NCI-H1048 (cell line): ENCODE measurements around the gene PTPDC1.

ENCODE experiments used
- DNase-seq: peaks from one replicate; lab custom pipeline; 2025; lab: John Stamatoyannopoulos, UW

Gene PTPDC1

DNA sequence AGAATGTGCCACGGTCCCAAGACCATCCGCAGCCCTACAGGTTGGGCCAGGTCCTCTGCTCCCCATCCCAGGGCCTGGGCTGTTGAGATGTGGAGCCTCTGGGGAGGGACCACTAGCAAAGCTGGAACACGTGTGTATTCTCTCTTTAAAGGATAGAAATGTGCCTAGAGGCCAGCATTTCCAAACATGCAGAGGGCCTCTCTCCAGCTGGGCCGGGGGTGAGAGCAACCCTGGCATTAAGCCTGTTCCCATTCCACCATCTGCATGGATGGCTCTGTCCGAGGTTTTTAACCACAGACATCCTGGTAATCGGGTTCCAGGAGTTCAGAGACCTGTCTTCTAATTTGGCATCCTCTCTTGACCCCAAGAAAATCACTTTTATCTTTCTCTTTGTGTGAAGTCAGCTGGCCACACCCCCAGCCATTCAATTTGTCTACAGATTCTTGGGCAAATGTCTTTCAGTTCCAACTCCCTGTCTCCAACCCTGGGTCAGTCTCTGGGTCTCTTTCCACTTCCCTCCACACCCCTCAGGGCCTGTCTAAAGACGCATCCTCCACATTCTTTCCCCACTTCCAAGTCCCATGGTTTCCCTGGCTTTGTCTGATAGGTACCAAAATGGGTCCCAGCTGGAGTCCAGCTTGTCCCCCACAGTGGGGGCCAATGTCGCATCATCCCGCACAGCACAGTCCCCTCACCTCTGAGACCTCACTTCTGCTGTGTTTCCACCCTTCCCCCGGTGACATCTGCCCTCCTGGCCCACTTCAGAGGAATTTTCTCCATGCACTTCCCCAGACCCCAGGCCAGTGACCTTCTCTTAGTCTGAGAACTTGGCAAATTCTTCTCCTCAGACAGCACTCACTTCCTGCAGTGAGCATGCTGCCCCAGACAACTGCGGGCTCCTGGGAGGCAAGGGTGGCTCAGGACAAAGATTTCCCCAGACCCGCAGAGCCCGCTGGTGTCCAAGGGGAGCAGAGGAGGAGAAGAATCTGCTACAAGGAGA, 56.8 kb downstream of the PTPDC1 start:
- no peak for DNase-seq

GRCh38 chr9:94142353-94142752, 58.1 kb downstream of the PTPDC1 start:
- no peak for DNase-seq

DNA sequence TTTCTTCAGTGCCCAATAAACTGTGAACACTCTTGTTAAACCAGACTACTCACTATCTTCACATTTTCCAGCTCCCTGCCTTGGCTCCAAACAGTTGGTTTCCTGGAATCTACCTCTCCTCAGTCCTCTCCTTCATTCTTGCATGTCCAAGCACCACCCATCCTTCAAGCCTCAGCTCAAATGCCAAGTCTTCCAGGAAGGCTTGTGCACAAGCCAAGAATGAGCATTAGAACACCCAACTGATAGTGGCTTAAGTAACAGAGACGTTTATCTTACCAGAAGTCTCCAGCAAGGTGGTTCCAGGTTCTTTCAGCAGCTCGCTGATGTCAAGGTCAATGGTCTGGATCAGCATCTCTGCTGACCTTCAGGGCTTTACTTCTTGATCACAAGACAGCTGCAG, 60.1 kb downstream of the PTPDC1 start:
- no peak for DNase-seq

DNA sequence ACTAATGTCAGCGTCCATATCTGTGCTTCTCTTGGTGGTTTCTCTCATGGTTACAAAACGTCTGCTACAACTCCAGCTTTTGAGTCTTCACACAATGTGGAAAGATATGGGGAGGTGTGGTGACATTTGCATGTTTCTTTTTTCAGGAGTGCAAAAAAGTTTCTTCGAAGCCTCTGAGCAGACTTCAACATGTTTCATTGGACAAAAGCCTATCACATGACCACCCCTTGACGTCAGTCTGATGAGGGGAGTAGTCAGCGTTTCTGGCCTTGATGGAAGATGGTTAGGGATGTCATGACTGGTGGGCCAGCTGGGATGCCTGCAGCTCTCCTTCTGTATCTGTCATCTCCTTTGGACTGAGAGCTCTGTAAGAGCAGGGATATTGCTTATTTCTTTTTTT, 61.4 kb downstream of the PTPDC1 start:
- no peak for DNase-seq

DNA sequence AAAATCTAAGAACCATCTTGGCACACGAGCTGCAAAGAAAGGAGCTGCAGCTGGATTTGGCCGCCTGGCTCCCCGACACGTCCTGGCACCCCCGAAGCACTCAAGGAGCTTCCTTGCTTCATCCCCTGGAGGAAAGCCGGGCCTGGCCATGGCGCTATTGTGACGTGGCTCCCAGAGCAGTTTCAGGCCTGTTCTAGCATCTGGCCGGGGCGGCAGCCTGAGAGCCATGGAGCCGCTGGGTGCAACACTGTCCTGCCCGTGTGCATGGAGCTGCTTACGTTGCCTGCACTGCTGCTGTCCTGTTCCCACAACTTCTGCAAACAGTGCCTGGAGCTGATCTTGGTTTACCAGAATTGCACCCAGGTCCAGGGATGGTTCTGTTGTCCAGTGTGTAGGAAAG, 63.5 kb downstream of the PTPDC1 start:
- no peak for DNase-seq

- DNase-seq, result no peak
These were observed 64.2 kb downstream of the PTPDC1 start for GRCh38 chr9:94148419-94148818.

DNA sequence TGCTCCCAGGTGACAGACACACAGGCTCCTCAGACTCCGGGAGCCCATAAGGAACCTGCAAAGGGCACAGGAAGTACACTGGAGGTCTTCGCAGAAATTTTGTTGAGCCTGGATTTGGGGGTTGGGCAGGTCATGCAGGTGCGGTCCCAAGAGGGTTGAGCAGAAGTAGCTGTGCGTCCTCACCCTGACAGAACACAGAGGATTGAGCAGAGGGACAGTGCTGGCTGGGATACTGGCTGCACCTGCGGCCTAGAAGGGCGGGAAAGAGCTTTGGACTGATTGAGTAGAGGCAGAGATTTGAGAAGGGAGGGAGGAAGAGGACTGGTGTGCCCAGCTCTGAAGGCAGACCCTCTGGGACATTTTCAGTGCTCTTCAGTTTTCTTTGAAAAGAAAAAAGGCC, 65.4 kb downstream of the PTPDC1 start:
- DNase-seq, result no peak

DNA sequence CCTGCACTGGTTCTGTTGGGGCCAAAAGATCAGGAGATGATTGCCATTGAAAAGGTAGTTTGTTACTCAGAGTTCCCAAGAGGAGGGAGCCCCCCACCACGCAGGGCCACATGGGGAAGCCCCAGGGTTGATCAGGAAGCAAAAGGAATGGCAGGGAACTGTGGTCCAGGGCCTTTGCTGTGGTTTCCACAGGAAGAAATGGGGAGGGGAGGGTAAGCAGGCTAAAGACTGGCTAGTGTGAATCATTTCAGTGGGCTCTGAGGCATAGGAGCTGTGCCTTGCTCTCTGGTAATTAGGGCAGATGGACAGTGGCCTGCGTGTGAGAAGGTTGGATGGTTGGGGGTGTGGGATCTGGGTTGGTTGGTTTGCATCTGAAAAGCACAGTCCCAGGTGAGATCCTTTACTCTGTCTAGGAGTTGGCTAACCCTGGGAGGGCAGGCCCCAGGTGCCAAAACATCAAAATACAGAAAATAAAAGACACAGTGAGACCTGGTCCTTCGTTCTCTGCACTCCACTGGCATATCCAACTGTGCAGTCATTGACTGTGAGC, 66.1 kb downstream of the PTPDC1 start:
- no peak for DNase-seq

DNA sequence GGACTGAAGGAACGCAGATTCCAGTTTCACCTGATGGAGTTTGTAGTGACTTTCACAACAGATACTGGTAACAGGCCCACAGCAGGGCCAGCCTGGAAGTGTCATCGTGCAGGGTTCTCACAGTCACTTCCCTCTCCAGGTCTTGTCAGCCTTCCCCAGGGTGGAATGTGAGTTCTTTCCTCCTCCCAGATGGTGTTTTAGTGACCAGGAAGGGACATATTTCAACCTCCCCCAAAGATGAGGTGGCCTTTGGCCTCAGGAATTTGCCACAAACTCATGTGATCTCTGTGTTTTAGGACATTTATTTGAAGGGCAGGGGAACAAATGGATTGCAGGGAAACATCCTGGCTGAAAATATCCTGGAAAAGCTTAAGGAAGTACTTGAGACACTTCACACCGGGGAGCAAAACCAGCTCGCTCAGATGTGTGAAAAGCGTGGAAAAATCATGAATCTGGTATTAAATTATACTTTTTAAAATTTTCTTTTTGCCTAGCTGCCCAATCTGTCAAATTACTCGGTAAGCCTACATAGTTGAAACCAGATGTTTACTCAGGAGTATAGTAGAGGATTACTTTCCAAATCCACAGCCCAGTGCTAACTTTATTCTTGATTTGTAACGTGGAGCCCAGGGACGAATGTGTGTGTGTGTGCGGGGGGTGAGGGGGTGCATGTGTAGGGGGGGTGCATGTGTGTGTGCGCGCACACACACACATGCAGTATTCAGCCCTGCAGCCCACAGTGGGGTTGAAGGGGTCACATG, 66.8 kb downstream of the PTPDC1 start:
- DNase-seq, result no peak

- no peak for DNase-seq
These were observed 69.6 kb downstream of the PTPDC1 start for GRCh38 chr9:94153905-94154304.

- DNase-seq, result no peak
These were observed 72.2 kb downstream of the PTPDC1 start for GRCh38 chr9:94156348-94157049.

- DNase-seq, result peak; percentile 48
These were observed 73.0 kb downstream of the PTPDC1 start for GRCh38 chr9:94157050-94157801.
